PFSK-1 (cell line): ENCODE measurements around the gene NRCAM.

Experiments used
- FOXP2 ChIP-seq: optimal IDR thresholded peaks from 2 replicates; pipeline ENCODE3; 2011; ENCODE audit warnings: borderline replicate concordance, control low read depth, inconsistent platforms; ENCODE audit not compliant: insufficient read depth; ENCODE audit errors: extremely low read length, extremely low read depth
- POLR2AphosphoS5 ChIP-seq: IDR thresholded peaks from 2 replicates; pipeline ENCODE4 v1.6.1; 2012; ENCODE audit warnings: low read depth, mild to moderate bottlenecking, control low read depth, low read length, moderate library complexity
- SIN3A ChIP-seq: IDR thresholded peaks from 2 replicates; pipeline ENCODE4 v1.6.1; 2012; ENCODE audit warnings: mild to moderate bottlenecking, low read length, moderate library complexity, borderline replicate concordance; ENCODE audit not compliant: insufficient read depth
- TAF1 ChIP-seq: IDR thresholded peaks from 2 replicates; pipeline ENCODE4 v1.6.1; 2012; ENCODE audit warnings: low read length, control low read depth, borderline replicate concordance; ENCODE audit not compliant: insufficient read depth
- TF ChIP-seq, protein P1 (sequence below), 2 experiments: IDR thresholded peaks; 2 replicates each; pipeline versions ENCODE4 v1.6.1 to v1.8.0; 2011 to 2012; ENCODE audit warnings: low read depth in 2 of 2, low read length in 2 of 2, control low read depth in 1 of 2, inconsistent platforms in 1 of 2, mild to moderate bottlenecking in 1 of 2, moderate library complexity in 1 of 2; ENCODE audit not compliant: insufficient read depth in 1 of 2

DNA sequence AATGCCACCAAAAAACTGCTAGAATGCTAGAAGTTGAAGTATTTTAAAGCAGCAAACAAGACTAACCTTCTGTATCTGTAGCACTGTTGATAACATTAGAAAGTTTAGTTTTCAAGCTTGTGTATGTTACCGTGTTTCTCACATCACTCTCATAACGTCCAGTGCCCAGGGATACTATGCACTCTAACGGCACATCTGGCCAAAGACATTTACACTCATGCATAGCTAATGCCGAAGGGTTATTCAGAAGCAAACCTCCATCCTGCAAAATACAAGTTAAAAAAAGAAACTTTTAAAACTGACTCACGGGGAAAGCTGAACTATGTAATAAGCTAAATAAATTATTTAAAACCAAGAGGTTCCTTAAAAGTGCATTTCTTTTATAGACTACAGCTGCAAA lies 22.9 kb upstream of the NRCAM start:
- TF ChIP-seq, protein P1, sequence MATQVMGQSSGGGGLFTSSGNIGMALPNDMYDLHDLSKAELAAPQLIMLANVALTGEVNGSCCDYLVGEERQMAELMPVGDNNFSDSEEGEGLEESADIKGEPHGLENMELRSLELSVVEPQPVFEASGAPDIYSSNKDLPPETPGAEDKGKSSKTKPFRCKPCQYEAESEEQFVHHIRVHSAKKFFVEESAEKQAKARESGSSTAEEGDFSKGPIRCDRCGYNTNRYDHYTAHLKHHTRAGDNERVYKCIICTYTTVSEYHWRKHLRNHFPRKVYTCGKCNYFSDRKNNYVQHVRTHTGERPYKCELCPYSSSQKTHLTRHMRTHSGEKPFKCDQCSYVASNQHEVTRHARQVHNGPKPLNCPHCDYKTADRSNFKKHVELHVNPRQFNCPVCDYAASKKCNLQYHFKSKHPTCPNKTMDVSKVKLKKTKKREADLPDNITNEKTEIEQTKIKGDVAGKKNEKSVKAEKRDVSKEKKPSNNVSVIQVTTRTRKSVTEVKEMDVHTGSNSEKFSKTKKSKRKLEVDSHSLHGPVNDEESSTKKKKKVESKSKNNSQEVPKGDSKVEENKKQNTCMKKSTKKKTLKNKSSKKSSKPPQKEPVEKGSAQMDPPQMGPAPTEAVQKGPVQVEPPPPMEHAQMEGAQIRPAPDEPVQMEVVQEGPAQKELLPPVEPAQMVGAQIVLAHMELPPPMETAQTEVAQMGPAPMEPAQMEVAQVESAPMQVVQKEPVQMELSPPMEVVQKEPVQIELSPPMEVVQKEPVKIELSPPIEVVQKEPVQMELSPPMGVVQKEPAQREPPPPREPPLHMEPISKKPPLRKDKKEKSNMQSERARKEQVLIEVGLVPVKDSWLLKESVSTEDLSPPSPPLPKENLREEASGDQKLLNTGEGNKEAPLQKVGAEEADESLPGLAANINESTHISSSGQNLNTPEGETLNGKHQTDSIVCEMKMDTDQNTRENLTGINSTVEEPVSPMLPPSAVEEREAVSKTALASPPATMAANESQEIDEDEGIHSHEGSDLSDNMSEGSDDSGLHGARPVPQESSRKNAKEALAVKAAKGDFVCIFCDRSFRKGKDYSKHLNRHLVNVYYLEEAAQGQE (IDR thresholded peaks at IDR 0.05; ENCODE audit: insufficient read depth in 1 of 2, low read depth in 2 of 2, low read length in 2 of 2): no peak
- TF ChIP-seq TAF1 (no peak), POLR2AphosphoS5 (no peak), SIN3A (no peak), FOXP2 (no peak)
